HEK293 (cell line): ENCODE measurements around the gene FBLN5.

Experiments
- CTCF ChIP-seq: fragments of 450-650 bp; formaldehyde crosslinking; IDR thresholded peaks from 2 replicates; pipeline ENCODE4 v1.5.1; 2016; ENCODE audit warnings: missing biosample characterization, missing genetic modification characterization
- PBX3 ChIP-seq: sonication (generic); formaldehyde crosslinking; IDR thresholded peaks from 2 replicates; pipeline ENCODE4 v1.8.1; 2022; ENCODE audit warnings: mild to moderate bottlenecking, moderate library complexity, missing genetic modification reagents
- YY1 ChIP-seq: fragments of 450-650 bp; formaldehyde crosslinking; IDR thresholded peaks from 2 replicates; pipeline ENCODE4 v1.5.1; 2018; ENCODE audit warnings: missing biosample characterization, missing genetic modification characterization
- ZBTB1 ChIP-seq: fragments of 450-650 bp; formaldehyde crosslinking; IDR thresholded peaks from 2 replicates; pipeline ENCODE4 v1.5.1; 2016; ENCODE audit warnings: missing biosample characterization, missing genetic modification characterization
- ZBTB26 ChIP-seq: fragments of 450-650 bp; formaldehyde crosslinking; optimal IDR thresholded peaks from 2 replicates; pipeline ENCODE3; 2016; ENCODE audit warnings: missing biosample characterization, mild to moderate bottlenecking, missing genetic modification characterization
- ZBTB49 ChIP-seq: fragments of 450-650 bp; formaldehyde crosslinking; IDR thresholded peaks from 2 replicates; pipeline ENCODE4 v1.5.1; 2016; ENCODE audit warnings: missing biosample characterization, missing genetic modification characterization, low read depth
- ZNF121 ChIP-seq: fragments of 450-650 bp; formaldehyde crosslinking; IDR thresholded peaks from 2 replicates; pipeline ENCODE4 v1.5.1; 2016; ENCODE audit warnings: missing biosample characterization, missing genetic modification characterization
- ZNF146 ChIP-seq: fragments of 450-650 bp; formaldehyde crosslinking; IDR thresholded peaks from 2 replicates; pipeline ENCODE4 v1.5.1; 2016; ENCODE audit warnings: missing biosample characterization, missing genetic modification characterization
- ZNF221 ChIP-seq: fragments of 450-650 bp; formaldehyde crosslinking; IDR thresholded peaks from 2 replicates; pipeline ENCODE4 v1.5.1; 2017; ENCODE audit warnings: missing biosample characterization, missing genetic modification characterization, borderline replicate concordance
- ZNF561 ChIP-seq: fragments of 450-650 bp; IDR thresholded peaks from 2 replicates; pipeline ENCODE4 v1.5.1; 2018; ENCODE audit warnings: missing biosample characterization, missing genetic modification characterization, borderline replicate concordance
- TF ChIP-seq, protein P1 (sequence below): fragments of 450-650 bp; formaldehyde crosslinking; IDR thresholded peaks from 2 replicates; pipeline ENCODE4 v1.5.1; 2016; ENCODE audit warnings: missing biosample characterization, missing genetic modification characterization
- TF ChIP-seq, protein P2 (sequence below): fragments of 450-650 bp; formaldehyde crosslinking; IDR thresholded peaks from 2 replicates; pipeline ENCODE4 v1.5.1; 2016; ENCODE audit warnings: missing biosample characterization, missing genetic modification characterization, borderline replicate concordance
- TF ChIP-seq, protein P3 (sequence below): fragments of 450-650 bp; formaldehyde crosslinking; IDR thresholded peaks from 2 replicates; pipeline ENCODE4 v1.5.1; 2016; ENCODE audit warnings: missing biosample characterization, missing genetic modification characterization, low read depth

DNA sequence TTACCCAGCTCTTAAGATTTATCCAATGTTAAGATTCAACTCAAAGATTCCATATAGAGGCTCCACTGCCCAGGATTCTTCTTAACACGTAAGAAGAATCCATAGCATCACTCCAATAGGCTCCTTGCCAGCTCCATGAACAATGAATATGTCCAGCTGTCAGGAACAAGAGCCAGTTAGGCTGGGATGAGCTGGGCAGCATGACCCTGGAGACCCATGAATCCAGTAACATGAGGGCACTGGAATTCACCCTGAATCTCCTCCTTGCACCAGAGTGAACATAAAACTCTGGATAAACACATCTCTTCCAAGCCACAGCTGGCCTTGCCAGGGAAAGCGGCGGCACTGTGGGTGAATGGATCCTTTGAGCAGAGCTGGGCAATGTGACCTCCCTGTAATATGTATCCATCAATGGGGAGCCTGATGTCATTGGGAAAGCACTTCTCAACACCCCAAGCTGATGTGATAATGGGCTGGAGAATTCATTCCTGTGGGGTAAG, 55.7 kb downstream of the FBLN5 start:
- no peak for TF ChIP-seq CTCF (tag by site-specific recombination)
- TF ChIP-seq, protein P1, sequence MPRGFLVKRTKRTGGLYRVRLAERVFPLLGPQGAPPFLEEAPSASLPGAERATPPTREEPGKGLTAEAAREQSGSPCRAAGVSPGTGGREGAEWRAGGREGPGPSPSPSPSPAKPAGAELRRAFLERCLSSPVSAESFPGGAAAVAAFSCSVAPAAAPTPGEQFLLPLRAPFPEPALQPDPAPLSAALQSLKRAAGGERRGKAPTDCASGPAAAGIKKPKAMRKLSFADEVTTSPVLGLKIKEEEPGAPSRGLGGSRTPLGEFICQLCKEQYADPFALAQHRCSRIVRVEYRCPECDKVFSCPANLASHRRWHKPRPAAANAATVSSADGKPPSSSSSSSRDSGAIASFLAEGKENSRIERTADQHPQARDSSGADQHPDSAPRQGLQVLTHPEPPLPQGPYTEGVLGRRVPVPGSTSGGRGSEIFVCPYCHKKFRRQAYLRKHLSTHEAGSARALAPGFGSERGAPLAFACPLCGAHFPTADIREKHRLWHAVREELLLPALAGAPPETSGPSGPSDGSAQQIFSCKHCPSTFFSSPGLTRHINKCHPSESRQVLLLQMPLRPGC (tag by site-specific recombination), result no peak
- TF ChIP-seq ZBTB1 (tag by site-specific recombination), result no peak
- TF ChIP-seq PBX3 (CRISPR knock-in tag), result no peak
- no peak for TF ChIP-seq ZNF221
- TF ChIP-seq, protein P2, sequence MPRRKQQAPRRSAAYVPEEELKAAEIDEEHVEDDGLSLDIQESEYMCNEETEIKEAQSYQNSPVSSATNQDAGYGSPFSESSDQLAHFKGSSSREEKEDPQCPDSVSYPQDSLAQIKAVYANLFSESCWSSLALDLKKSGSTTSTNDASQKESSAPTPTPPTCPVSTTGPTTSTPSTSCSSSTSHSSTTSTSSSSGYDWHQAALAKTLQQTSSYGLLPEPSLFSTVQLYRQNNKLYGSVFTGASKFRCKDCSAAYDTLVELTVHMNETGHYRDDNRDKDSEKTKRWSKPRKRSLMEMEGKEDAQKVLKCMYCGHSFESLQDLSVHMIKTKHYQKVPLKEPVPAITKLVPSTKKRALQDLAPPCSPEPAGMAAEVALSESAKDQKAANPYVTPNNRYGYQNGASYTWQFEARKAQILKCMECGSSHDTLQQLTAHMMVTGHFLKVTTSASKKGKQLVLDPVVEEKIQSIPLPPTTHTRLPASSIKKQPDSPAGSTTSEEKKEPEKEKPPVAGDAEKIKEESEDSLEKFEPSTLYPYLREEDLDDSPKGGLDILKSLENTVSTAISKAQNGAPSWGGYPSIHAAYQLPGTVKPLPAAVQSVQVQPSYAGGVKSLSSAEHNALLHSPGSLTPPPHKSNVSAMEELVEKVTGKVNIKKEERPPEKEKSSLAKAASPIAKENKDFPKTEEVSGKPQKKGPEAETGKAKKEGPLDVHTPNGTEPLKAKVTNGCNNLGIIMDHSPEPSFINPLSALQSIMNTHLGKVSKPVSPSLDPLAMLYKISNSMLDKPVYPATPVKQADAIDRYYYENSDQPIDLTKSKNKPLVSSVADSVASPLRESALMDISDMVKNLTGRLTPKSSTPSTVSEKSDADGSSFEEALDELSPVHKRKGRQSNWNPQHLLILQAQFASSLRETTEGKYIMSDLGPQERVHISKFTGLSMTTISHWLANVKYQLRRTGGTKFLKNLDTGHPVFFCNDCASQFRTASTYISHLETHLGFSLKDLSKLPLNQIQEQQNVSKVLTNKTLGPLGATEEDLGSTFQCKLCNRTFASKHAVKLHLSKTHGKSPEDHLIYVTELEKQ, result no peak
- TF ChIP-seq YY1 (tag by site-specific recombination), result no peak
- TF ChIP-seq, protein P3, sequence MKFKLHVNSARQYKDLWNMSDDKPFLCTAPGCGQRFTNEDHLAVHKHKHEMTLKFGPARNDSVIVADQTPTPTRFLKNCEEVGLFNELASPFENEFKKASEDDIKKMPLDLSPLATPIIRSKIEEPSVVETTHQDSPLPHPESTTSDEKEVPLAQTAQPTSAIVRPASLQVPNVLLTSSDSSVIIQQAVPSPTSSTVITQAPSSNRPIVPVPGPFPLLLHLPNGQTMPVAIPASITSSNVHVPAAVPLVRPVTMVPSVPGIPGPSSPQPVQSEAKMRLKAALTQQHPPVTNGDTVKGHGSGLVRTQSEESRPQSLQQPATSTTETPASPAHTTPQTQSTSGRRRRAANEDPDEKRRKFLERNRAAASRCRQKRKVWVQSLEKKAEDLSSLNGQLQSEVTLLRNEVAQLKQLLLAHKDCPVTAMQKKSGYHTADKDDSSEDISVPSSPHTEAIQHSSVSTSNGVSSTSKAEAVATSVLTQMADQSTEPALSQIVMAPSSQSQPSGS (tag by site-specific recombination), result no peak
- no peak for TF ChIP-seq ZNF121 (tag by site-specific recombination)
- no peak for TF ChIP-seq ZBTB49 (tag by site-specific recombination)
- TF ChIP-seq ZNF146 (tag by site-specific recombination), result no peak
- no peak for TF ChIP-seq ZBTB26
- no peak for TF ChIP-seq ZNF561 (tag by site-specific recombination)
